ENCODE measurements around the gene MGAT5B.

Gene MGAT5B

GRCh38 chr17:76880268-76880667 is 12.1 kb downstream of the MGAT5B start:
- DNase-seq (ENCODE audit: low read depth): no peak

- no peak for DNase-seq (ENCODE audit: low read depth)
These were observed 12.8 kb downstream of the MGAT5B start for GRCh38 chr17:76880971-76881370.

GRCh38 chr17:76881408-76881807 is 13.2 kb downstream of the MGAT5B start:
- DNase-seq (ENCODE audit: low read depth): no peak

GRCh38 chr17:76881966-76882365 is 13.8 kb downstream of the MGAT5B start:
- no peak for DNase-seq (ENCODE audit: low read depth)

- no peak for DNase-seq (ENCODE audit: low read depth)
These were observed 15.7 kb downstream of the MGAT5B start for GRCh38 chr17:76883744-76884525.

- no peak for DNase-seq (ENCODE audit: low read depth)
These were observed 17.0 kb downstream of the MGAT5B start for GRCh38 chr17:76884995-76885893.

GRCh38 chr17:76885894-76886290 is 17.7 kb downstream of the MGAT5B start:
- DNase-seq (ENCODE audit: low read depth): no peak

GRCh38 chr17:76886395-76886794 is 18.2 kb downstream of the MGAT5B start:
- no peak for DNase-seq (ENCODE audit: low read depth)

- DNase-seq (ENCODE audit: low read depth): no peak
These were observed 19.6 kb downstream of the MGAT5B start for GRCh38 chr17:76887802-76888201.

GRCh38 chr17:76888661-76889060 is 20.5 kb downstream of the MGAT5B start:
- no peak for DNase-seq (ENCODE audit: low read depth)

- no peak for DNase-seq (ENCODE audit: low read depth)
These were observed 21.1 kb downstream of the MGAT5B start for GRCh38 chr17:76889323-76889722.

GRCh38 chr17:76892329-76892728 is 24.1 kb downstream of the MGAT5B start:
- no peak for DNase-seq (ENCODE audit: low read depth)

GRCh38 chr17:76893623-76894334 is 25.6 kb downstream of the MGAT5B start:
- DNase-seq (ENCODE audit: low read depth): no peak

GRCh38 chr17:76894842-76895241 is 26.6 kb downstream of the MGAT5B start:
- DNase-seq (ENCODE audit: low read depth): no peak

- DNase-seq (ENCODE audit: low read depth): no peak
These were observed 28.8 kb downstream of the MGAT5B start for GRCh38 chr17:76897023-76897422.

GRCh38 chr17:76899414-76899813 is 31.2 kb downstream of the MGAT5B start:
- DNase-seq (ENCODE audit: low read depth): no peak

GRCh38 chr17:76900723-76901122 is 32.5 kb downstream of the MGAT5B start:
- DNase-seq (ENCODE audit: low read depth): no peak

GRCh38 chr17:76901542-76902197 is 33.5 kb downstream of the MGAT5B start:
- DNase-seq (ENCODE audit: low read depth): no peak

- DNase-seq (ENCODE audit: low read depth): no peak
These were observed 34.3 kb downstream of the MGAT5B start for GRCh38 chr17:76902476-76902875.

- DNase-seq (ENCODE audit: low read depth): no peak
These were observed 35.4 kb downstream of the MGAT5B start for GRCh38 chr17:76903631-76904030.

- no peak for DNase-seq (ENCODE audit: low read depth)
These were observed 35.9 kb downstream of the MGAT5B start for GRCh38 chr17:76904116-76904515.

GRCh38 chr17:76905036-76905435 is 36.8 kb downstream of the MGAT5B start:
- DNase-seq (ENCODE audit: low read depth): no peak

Data from amniotic epithelial cell (primary cell).